Neuron (in vitro differentiated cells): ENCODE results near the gene KAZN.

ENCODE experiments used
- H2AFZ ChIP-seq: one replicate; pipeline ENCODE4 v1.6.1; 2013; ENCODE audit warnings: low read depth, mild to moderate bottlenecking, inconsistent platforms, low read length, moderate library complexity
- H3K27me3 ChIP-seq: one replicate; pipeline ENCODE4 v1.6.1; 2013; ENCODE audit warnings: low read length; ENCODE audit not compliant: insufficient read depth
- H3K36me3 ChIP-seq: one replicate; pipeline ENCODE4 v1.6.1; 2013; ENCODE audit warnings: low read length; ENCODE audit not compliant: insufficient read depth
- H3K4me1 ChIP-seq: one replicate; pipeline ENCODE4 v1.6.1; 2013; ENCODE audit warnings: low read length; ENCODE audit not compliant: insufficient read depth
- H3K4me3 ChIP-seq: 2 replicates; pipeline ENCODE4 v1.5.1; 2013; ENCODE audit warnings: mild to moderate bottlenecking, low read length, moderate library complexity
- H3K9me3 ChIP-seq: one replicate; pipeline ENCODE4 v1.6.1; 2013; ENCODE audit warnings: low read length

KAZN gene

DNA sequence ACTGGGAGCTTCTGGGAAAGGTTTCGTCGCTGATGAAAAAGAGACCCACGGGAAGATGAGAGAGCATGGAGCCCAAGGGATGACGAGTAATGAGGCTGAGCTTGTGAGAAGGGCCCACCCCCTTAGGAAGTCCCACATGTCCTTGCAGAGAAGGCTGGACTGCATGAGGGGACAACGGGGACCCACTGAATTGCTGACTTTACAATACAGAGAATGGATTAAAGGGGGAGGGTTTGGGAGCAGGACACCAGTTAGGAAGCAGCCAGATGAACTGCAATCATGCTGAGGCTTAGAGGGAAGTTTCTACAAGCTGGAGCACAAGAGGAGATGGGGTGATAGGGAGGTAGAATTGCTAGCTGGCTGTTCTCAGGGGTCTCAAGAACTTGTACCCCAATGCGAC is 549.5 kb downstream of the KAZN start:
- Histone ChIP-seq H3K27me3 (peaks cover 3% of the 10 kb centered on the region), H3K4me1 (peaks cover 8% of the 10 kb centered on the region), H2AFZ (no peak overlapping the region), H3K9me3 (no peaks in the 10 kb centered on the region), H3K4me3 (no peak overlapping the region), H3K36me3 (no peaks in the 10 kb centered on the region)

- Histone ChIP-seq H3K4me3 (no peak overlapping the region), H3K27me3 (peaks cover 3% of the 10 kb centered on the region), H3K4me1 (peaks cover 8% of the 10 kb centered on the region), H3K9me3 (no peaks in the 10 kb centered on the region), H2AFZ (no peak overlapping the region), H3K36me3 (no peaks in the 10 kb centered on the region)
Observed at GRCh38 chr1:15148475-15148874, 550.0 kb downstream of the KAZN start.

DNA sequence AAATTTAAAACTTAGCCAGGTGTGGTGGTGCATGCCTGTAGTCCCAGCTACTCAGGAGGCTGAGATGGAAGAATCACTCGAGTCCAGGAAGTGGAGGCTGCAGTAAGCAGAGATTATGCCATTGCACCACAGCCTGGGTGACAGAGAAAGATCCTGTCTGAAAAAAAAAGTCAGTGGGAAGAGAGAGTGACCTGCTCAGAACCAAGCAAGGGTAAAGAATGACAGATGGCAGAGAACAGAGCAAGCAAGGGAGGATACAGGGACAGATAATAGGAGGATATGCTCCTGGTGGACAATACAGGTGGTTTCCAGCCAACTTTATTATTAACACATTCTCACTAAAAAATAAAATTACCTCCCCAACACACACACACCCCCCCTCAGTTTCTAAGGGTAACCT is 550.5 kb downstream of the KAZN start:
- peaks cover 8% of the 10 kb centered on the region for H3K4me1 ChIP-seq
- no peaks in the 10 kb centered on the region for H3K9me3 ChIP-seq
- H3K4me3 ChIP-seq: no peak overlapping the region
- H3K27me3 ChIP-seq: peaks cover 3% of the 10 kb centered on the region
- H3K36me3 ChIP-seq: no peaks in the 10 kb centered on the region
- H2AFZ ChIP-seq: no peak overlapping the region

DNA sequence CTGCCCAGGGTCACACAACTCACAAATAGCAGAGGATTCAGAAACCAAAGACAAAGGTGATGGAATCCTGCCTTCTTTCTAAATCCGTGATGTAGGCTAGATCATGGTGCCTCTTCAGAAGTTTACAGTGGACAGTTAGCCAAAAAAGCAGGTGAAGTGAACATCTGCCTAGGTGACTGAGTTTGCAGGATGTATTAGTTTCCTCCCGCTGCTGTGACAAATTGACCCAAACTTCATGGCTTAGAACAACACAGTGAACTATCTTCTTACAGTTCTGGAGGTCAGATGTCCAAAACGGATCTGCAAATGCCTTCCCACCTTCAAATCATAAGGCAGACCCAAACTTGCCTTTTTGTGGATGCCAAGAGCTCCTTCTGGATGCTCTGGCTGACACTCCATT is 551.9 kb downstream of the KAZN start:
- Histone ChIP-seq H3K4me1 (peaks cover 8% of the 10 kb centered on the region), H3K36me3 (no peaks in the 10 kb centered on the region), H3K4me3 (no peak overlapping the region), H2AFZ (no peak overlapping the region), H3K9me3 (no peaks in the 10 kb centered on the region), H3K27me3 (peaks cover 2% of the 10 kb centered on the region)

GRCh38 chr1:15151377-15151806 is 552.9 kb downstream of the KAZN start:
- H2AFZ ChIP-seq: no peak overlapping the region
- no peaks in the 10 kb centered on the region for H3K36me3 ChIP-seq
- H3K4me3 ChIP-seq: no peak overlapping the region
- H3K9me3 ChIP-seq: no peaks in the 10 kb centered on the region
- peaks cover 8% of the 10 kb centered on the region for H3K4me1 ChIP-seq
- no peaks in the 10 kb centered on the region for H3K27me3 ChIP-seq

DNA sequence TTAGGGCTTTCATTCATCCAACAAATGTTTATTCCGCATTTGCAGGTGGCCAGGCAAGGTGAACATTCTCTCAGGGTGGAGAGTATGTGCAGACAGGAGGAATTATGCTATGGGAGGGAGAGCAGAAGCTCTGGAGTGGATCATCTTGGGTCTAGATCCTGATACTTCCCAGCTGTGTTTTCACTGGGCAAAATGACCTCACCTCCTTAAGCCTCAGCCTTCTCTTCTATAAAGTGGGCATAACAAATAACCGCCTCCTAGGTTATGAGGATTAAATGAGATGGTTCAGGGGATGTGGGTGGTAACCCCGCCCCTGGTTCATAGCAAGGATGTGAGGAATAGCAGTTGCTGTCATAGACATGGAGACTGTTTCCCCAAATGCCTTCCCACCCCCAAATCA is 553.4 kb downstream of the KAZN start:
- Histone ChIP-seq H2AFZ (no peak overlapping the region), H3K4me3 (peak overlapping the region; percentile 64), H3K4me1 (peaks cover 8% of the 10 kb centered on the region), H3K9me3 (no peaks in the 10 kb centered on the region), H3K27me3 (no peaks in the 10 kb centered on the region), H3K36me3 (no peaks in the 10 kb centered on the region)

DNA sequence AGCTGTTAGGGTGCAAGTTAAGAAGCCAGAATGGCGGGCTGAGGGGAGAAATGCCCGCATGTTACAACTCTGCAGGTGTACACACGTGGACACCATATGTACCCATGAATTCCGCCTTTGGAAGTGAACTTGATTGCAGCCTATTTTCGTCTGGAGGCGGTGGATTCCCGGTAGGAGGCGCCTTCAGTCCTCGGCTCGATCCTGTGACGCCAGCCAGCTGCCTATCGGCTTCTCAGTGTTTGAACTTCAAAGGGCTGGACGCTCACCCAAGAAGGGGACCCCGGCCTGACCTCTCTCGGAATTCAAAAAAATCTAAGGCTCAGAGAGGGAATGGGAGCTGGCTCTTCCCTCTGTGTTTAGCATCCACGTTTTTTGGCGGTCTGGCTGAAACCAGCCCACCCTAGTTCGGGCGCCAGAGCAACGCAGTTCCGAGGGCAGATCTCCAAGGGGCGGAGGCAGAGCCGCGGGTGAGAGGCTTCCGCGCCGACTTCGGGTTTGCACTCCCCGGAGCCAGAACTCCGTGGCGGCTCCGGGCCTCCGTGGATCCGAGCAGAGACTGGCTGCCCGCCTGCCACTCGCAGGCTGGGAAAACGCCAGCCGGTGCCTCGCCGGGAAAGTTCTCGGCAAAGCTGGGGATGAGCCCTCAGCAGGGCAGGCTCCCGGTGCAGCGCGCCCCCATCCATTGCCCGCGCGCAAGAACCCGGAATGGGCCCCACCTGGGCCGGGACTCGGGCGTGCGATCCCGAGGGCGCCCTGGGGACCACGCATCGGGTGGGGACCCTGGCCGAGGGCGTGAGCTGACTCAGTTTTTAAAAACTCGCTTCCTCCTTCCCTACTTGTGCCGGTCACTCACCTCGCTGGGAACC is 554.1 kb downstream of the KAZN start:
- Histone ChIP-seq H3K27me3 (no peaks in the 10 kb centered on the region), H3K4me1 (peaks cover 8% of the 10 kb centered on the region), H2AFZ (peak overlapping the region; percentile 94), H3K9me3 (no peaks in the 10 kb centered on the region), H3K36me3 (no peaks in the 10 kb centered on the region), H3K4me3 (peak overlapping the region; percentile 64)

GRCh38 chr1:15153184-15153841 is 554.8 kb downstream of the KAZN start, which contains the start of gene TMEM51:
TMEM51 (plus strand) TSS chr1:15153747; CDS start chr1:15215088, 61,341 bp downstream.
- H3K27me3 ChIP-seq: no peaks in the 10 kb centered on the region
- H3K9me3 ChIP-seq: no peaks in the 10 kb centered on the region
- H3K4me1 ChIP-seq: peaks cover 8% of the 10 kb centered on the region
- no peaks in the 10 kb centered on the region for H3K36me3 ChIP-seq
- peak within 1 kb of the TSS; percentile 94 for H2AFZ ChIP-seq
- H3K4me3 ChIP-seq: peak within 1 kb of the TSS; percentile 64

- Histone ChIP-seq H3K27me3 (no peaks in the 10 kb centered on the region), H3K4me1 (peaks cover 8% of the 10 kb centered on the region), H2AFZ (peak overlapping the region; percentile 94), H3K36me3 (no peaks in the 10 kb centered on the region), H3K9me3 (no peaks in the 10 kb centered on the region), H3K4me3 (peak overlapping the region; percentile 64)
Observed at GRCh38 chr1:15153842-15154479, 555.5 kb downstream of the KAZN start.

- Histone ChIP-seq H3K36me3 (no peaks in the 10 kb centered on the region), H3K27me3 (no peaks in the 10 kb centered on the region), H3K9me3 (no peaks in the 10 kb centered on the region), H3K4me1 (peaks cover 8% of the 10 kb centered on the region), H2AFZ (no peak overlapping the region), H3K4me3 (peak overlapping the region; percentile 64)
Observed at GRCh38 chr1:15154480-15155036, 556.1 kb downstream of the KAZN start.

DNA sequence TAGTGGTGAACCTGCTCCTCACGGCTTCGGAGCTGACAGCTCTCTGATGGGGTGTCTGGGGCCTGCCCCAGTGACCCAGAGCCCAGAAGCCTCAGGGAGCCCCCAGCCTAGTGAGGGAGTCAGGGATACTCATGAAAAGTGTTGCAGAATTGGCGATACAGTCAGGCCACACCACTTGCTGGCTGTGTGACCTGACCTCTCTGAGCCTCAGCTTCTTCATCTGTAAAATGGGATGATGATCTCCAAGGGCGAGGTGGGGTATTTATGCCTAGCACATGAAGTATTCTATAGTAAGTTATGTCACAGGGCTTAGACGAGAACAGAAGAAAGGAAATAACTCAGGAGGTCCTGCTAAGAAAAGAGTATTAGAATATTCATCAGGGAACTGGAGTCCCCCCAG is 556.7 kb downstream of the KAZN start:
- Histone ChIP-seq H3K27me3 (no peaks in the 10 kb centered on the region), H3K4me1 (peaks cover 8% of the 10 kb centered on the region), H3K4me3 (no peak overlapping the region), H3K36me3 (no peaks in the 10 kb centered on the region), H3K9me3 (no peaks in the 10 kb centered on the region), H2AFZ (no peak overlapping the region)

- Histone ChIP-seq H3K27me3 (no peaks in the 10 kb centered on the region), H3K9me3 (no peaks in the 10 kb centered on the region), H3K36me3 (no peaks in the 10 kb centered on the region), H2AFZ (no peak overlapping the region), H3K4me1 (peaks cover 8% of the 10 kb centered on the region), H3K4me3 (no peak overlapping the region)
Observed at GRCh38 chr1:15155888-15156741, 557.6 kb downstream of the KAZN start.
